ENCODE results near the gene OTUD4.
"Not testable (repeated sequence)": the region's sequence is repeated elsewhere in the genome, so short reads cannot be mapped to it uniquely, and the experiment has no call there.

The OTUD4 gene

GRCh38 chr4:145180298-145181090 is at the start of gene OTUD4:
OTUD4 (minus strand) TSS chr4:145180589; CDS start chr4:145179973, 616 bp downstream.
- peak; percentile 95 for DNase-seq

- DNase-seq = not testable (repeated sequence)
Measured at GRCh38 chr4:145223228-145223627, 42.8 kb upstream of the OTUD4 start.

- DNase-seq = not testable (repeated sequence)
Measured at GRCh38 chr4:145221529-145221928, 41.1 kb upstream of the OTUD4 start.

- DNase-seq = no peak
Measured at GRCh38 chr4:145219090-145219489, 38.7 kb upstream of the OTUD4 start.

- no peak for DNase-seq
Measured at GRCh38 chr4:145218251-145218650, 37.9 kb upstream of the OTUD4 start.

GRCh38 chr4:145217349-145217748 is 37.0 kb upstream of the OTUD4 start:
- no peak for DNase-seq

- DNase-seq = no peak
Measured at GRCh38 chr4:145216535-145216934, 36.1 kb upstream of the OTUD4 start.

- no peak for DNase-seq
Measured at GRCh38 chr4:145213245-145213644, 32.9 kb upstream of the OTUD4 start.

GRCh38 chr4:145207934-145208333 is 27.5 kb upstream of the OTUD4 start:
- no peak for DNase-seq

GRCh38 chr4:145203410-145203809 is 23.0 kb upstream of the OTUD4 start:
- DNase-seq = no peak

- DNase-seq = no peak
Measured at GRCh38 chr4:145200366-145200765, 20.0 kb upstream of the OTUD4 start.

GRCh38 chr4:145199051-145199716 is 18.8 kb upstream of the OTUD4 start:
- DNase-seq = no peak

- DNase-seq = no peak
Measured at GRCh38 chr4:145196747-145197146, 16.4 kb upstream of the OTUD4 start.

- no peak for DNase-seq
Measured at GRCh38 chr4:145195167-145195952, 15.0 kb upstream of the OTUD4 start.

GRCh38 chr4:145189981-145190380 is 9.6 kb upstream of the OTUD4 start:
- DNase-seq = no peak

GRCh38 chr4:145186729-145187128 is 6.3 kb upstream of the OTUD4 start:
- DNase-seq = no peak

- DNase-seq = no peak
Measured at GRCh38 chr4:145183581-145183980, 3.2 kb upstream of the OTUD4 start.

- DNase-seq = no peak
Measured at GRCh38 chr4:145183023-145183422, 2.6 kb upstream of the OTUD4 start.

- no peak for DNase-seq
Measured at GRCh38 chr4:145182222-145182621, 1.8 kb upstream of the OTUD4 start.

- DNase-seq = no peak
Measured at GRCh38 chr4:145181091-145181501, 707 bp upstream of the OTUD4 start.

- DNase-seq = not testable (repeated sequence)
Measured at GRCh38 chr4:145179861-145180297, 510 bp downstream of the OTUD4 start.

- DNase-seq = peak; percentile 79
Measured at GRCh38 chr4:145179281-145179860, 1.0 kb downstream of the OTUD4 start.

- DNase-seq = peak; percentile 12
Measured at GRCh38 chr4:145178740-145179280, 1.6 kb downstream of the OTUD4 start.
